Bronchial epithelial cell (primary cell): ENCODE data around the gene CD63. TPM values are rescaled to one million over a fixed set of nuclear protein-coding genes. Genes with fewer than 3 reads are reported as not detected.
A peak's percentile ranks its signal among the peaks of the same experiment; 100 is the strongest.

Source experiments
- DNase-seq: peaks from one replicate; pipeline ENCODE4 v3.0.0-alpha.2; 2010; ENCODE audit warnings: low read depth
- FAIRE-seq: peaks from 2 replicates; lab custom pipeline; 2011; peaks lifted over from hg19 to GRCh38; lab: Jason Lieb, UNC
- H3K27me3 ChIP-seq: 2 replicates; pipeline ENCODE4 v1.5.1; 2011; ENCODE audit warnings: low read length; ENCODE audit not compliant: control insufficient read depth, insufficient read depth
- H3K36me3 ChIP-seq: 2 replicates; pipeline ENCODE4 v1.5.1; 2011; ENCODE audit warnings: low read length; ENCODE audit not compliant: control insufficient read depth, insufficient read depth
- H3K4me3 ChIP-seq: 2 replicates; pipeline ENCODE4 v1.5.1; 2011; ENCODE audit warnings: mild to moderate bottlenecking, low read depth, low read length, control low read depth
- CTCF ChIP-seq: IDR thresholded peaks from 2 replicates; pipeline ENCODE4 v1.5.1; 2011; ENCODE audit warnings: mild to moderate bottlenecking, moderate library complexity, low read length, control low read depth, inconsistent platforms; ENCODE audit not compliant: insufficient read depth, severe bottlenecking
- total RNA-seq: library from RNA; depleted of rRNA; stranded (reverse); fragments of >200 nt; gene quantifications from 2 replicates; pipeline ENCODE4 v1.2.1, GENCODE V29; 2014

Gene CD63
- total RNA-seq, 1 donor from 2014 or later = 1,301 TPM

GRCh38 chr12:55682087-55682796 is 46.6 kb downstream of the CD63 start:
- no peak for DNase-seq
- no peak for FAIRE-seq
- H3K27me3 ChIP-seq = peaks cover 2% of the 10 kb centered on the region
- H3K36me3 ChIP-seq = no peaks in the 10 kb centered on the region
- no peak for TF ChIP-seq CTCF
- H3K4me3 ChIP-seq = no peak overlapping the region

- H3K4me3 ChIP-seq = no peak overlapping the region
- DNase-seq = peak; percentile 57
Observed at GRCh38 chr12:55681142-55682077, 47.4 kb downstream of the CD63 start.

GRCh38 chr12:55679691-55680090 is 49.1 kb downstream of the CD63 start:
- no peak for TF ChIP-seq CTCF
- no peak for FAIRE-seq
- no peak for DNase-seq

More at GRCh38 chr12:55681142-55682077, 47.4 kb downstream of the CD63 start:
- Histone ChIP-seq H3K27me3 (peaks cover 2% of the 10 kb centered on the region), H3K36me3 (no peaks in the 10 kb centered on the region)
- TF ChIP-seq CTCF = peak; percentile 49
- FAIRE-seq = no peak

GRCh38 chr12:55676707-55677106 is 52.1 kb downstream of the CD63 start:
- no peaks in the 10 kb centered on the region for H3K27me3 ChIP-seq
- DNase-seq = no peak
- TF ChIP-seq CTCF = no peak
- H3K4me3 ChIP-seq = no peak overlapping the region
- FAIRE-seq = no peak
- no peaks in the 10 kb centered on the region for H3K36me3 ChIP-seq

More at GRCh38 chr12:55679691-55680090, 49.1 kb downstream of the CD63 start:
- Histone ChIP-seq H3K4me3 (no peak overlapping the region), H3K27me3 (peaks cover 2% of the 10 kb centered on the region), H3K36me3 (no peaks in the 10 kb centered on the region)

- TF ChIP-seq CTCF = no peak
- Histone ChIP-seq H3K27me3 (no peaks in the 10 kb centered on the region), H3K36me3 (no peaks in the 10 kb centered on the region), H3K4me3 (no peak overlapping the region)
- DNase-seq (peak; percentile 27), FAIRE-seq (no peak)
Observed at GRCh38 chr12:55675666-55676065, 53.1 kb downstream of the CD63 start.

Other genes starting within 250 kb of the CD63 start
- gene OR6C68, start 236.6 kb downstream of the CD63 start, total RNA-seq = not detected in 2 replicates
- not detected in 2 replicates for gene OR6C4, start 179.4 kb downstream of the CD63 start, total RNA-seq
- not detected in 2 replicates for gene OR2AP1, start 156.5 kb downstream of the CD63 start, total RNA-seq
- gene OR10P1, start 92.1 kb downstream of the CD63 start, total RNA-seq = not detected in 2 replicates
- gene ITGA7, start 21.1 kb downstream of the CD63 start, total RNA-seq = 0.79 and 1.3 TPM in 2 replicates
- gene BLOC1S1, start 13.0 kb downstream of the CD63 start, total RNA-seq = 64.5 and 89.1 TPM in 2 replicates
- gene RDH5, start 8.6 kb downstream of the CD63 start, total RNA-seq = 1.1 and 2.3 TPM in 2 replicates
- 0.13 and 0.26 TPM in 2 replicates for gene GDF11, start 14.1 kb upstream of the CD63 start, total RNA-seq
- gene SARNP, start 88.7 kb upstream of the CD63 start, total RNA-seq = 68.7 and 111 TPM in 2 replicates
- gene ORMDL2, start 89.0 kb upstream of the CD63 start, total RNA-seq = 46.1 and 52.0 TPM in 2 replicates
- 34.3 and 38.4 TPM in 2 replicates for gene DNAJC14, start 100.6 kb upstream of the CD63 start, total RNA-seq
- gene MMP19, start 113.9 kb upstream of the CD63 start, total RNA-seq = 0.13 and 0.53 TPM in 2 replicates
- gene PYM1, start 198.9 kb upstream of the CD63 start, total RNA-seq = 34.0 and 56.3 TPM in 2 replicates
- 81.9 and 88.5 TPM in 2 replicates for gene DGKA, start 202.2 kb upstream of the CD63 start, total RNA-seq
- gene PMEL, start 237.0 kb upstream of the CD63 start, total RNA-seq = 1.8 and 2.6 TPM in 2 replicates
- 5.2 and 6.8 TPM in 2 replicates for gene CDK2, start 237.8 kb upstream of the CD63 start, total RNA-seq
- 30.8 and 48.8 TPM in 2 replicates for gene RAB5B, start 245.1 kb upstream of the CD63 start, total RNA-seq